Nephron progenitor cell (in vitro differentiated cells): ENCODE data around the gene LRP1B.

Source experiments
- DNase-seq: peaks from one replicate; pipeline ENCODE4 v3.0.0; 2021
- H3K27ac Mint-ChIP-seq: 2 replicates; pipeline ENCODE4 v1.8.0; 2021; ENCODE audit warnings: mild to moderate bottlenecking, moderate library complexity, mixed read lengths
- H3K27me3 Mint-ChIP-seq: 2 replicates; pipeline ENCODE4 v1.8.0; 2021; ENCODE audit warnings: mild to moderate bottlenecking, low read depth, mixed read lengths; ENCODE audit not compliant: poor library complexity
- H3K36me3 Mint-ChIP-seq: 2 replicates; pipeline ENCODE4 v1.8.0; 2021; ENCODE audit warnings: low read depth, mixed read lengths
- H3K4me1 Mint-ChIP-seq: 2 replicates; pipeline ENCODE4 v1.8.0; 2021; ENCODE audit warnings: mixed read lengths
- H3K4me3 Mint-ChIP-seq: 2 replicates; pipeline ENCODE4 v1.8.0; 2021; ENCODE audit warnings: mild to moderate bottlenecking, moderate library complexity, mixed read lengths
- H3K9me3 Mint-ChIP-seq: 2 replicates; pipeline ENCODE4 v1.8.0; 2021; ENCODE audit warnings: mild to moderate bottlenecking, moderate library complexity, mixed read lengths
- CTCF ChIP-seq: fragments of 200-600 bp; sonication (generic); IDR thresholded peaks from 2 replicates; pipeline ENCODE4 v1.5.0; 2021; ENCODE audit warnings: antibody characterized with exemption

The LRP1B gene

GRCh38 chr2:140669911-140670310 lies 1460.9 kb downstream of the LRP1B start:
- TF ChIP-seq CTCF = no peak
- H3K27me3 Mint-ChIP-seq = peaks cover 7% of the 10 kb centered on the region
- H3K27ac Mint-ChIP-seq = no peak overlapping the region
- no peaks in the 10 kb centered on the region for H3K36me3 Mint-ChIP-seq
- DNase-seq = no peak
- H3K4me3 Mint-ChIP-seq = no peak overlapping the region
- H3K4me1 Mint-ChIP-seq = no peaks in the 10 kb centered on the region
- no peaks in the 10 kb centered on the region for H3K9me3 Mint-ChIP-seq

GRCh38 chr2:140667203-140667602 lies 1463.6 kb downstream of the LRP1B start:
- TF ChIP-seq CTCF = no peak
- Mint-ChIP-seq H3K9me3 (no peaks in the 10 kb centered on the region), H3K4me3 (no peak overlapping the region), H3K27ac (no peak overlapping the region), H3K36me3 (no peaks in the 10 kb centered on the region), H3K4me1 (no peaks in the 10 kb centered on the region), H3K27me3 (peaks cover 7% of the 10 kb centered on the region)
- DNase-seq = no peak

- no peaks in the 10 kb centered on the region for H3K9me3 Mint-ChIP-seq
- H3K4me1 Mint-ChIP-seq = no peaks in the 10 kb centered on the region
- no peak overlapping the region for H3K4me3 Mint-ChIP-seq
These were observed 1468.3 kb downstream of the LRP1B start for GRCh38 chr2:140662504-140662903.

GRCh38 chr2:140658760-140659692 lies 1471.8 kb downstream of the LRP1B start:
- Mint-ChIP-seq H3K27me3 (no peaks in the 10 kb centered on the region), H3K4me3 (no peak overlapping the region), H3K27ac (no peak overlapping the region), H3K4me1 (no peaks in the 10 kb centered on the region), H3K36me3 (no peaks in the 10 kb centered on the region), H3K9me3 (no peaks in the 10 kb centered on the region)
- DNase-seq = no peak
- no peak for TF ChIP-seq CTCF

More at GRCh38 chr2:140662504-140662903, 1468.3 kb downstream of the LRP1B start:
- H3K36me3 Mint-ChIP-seq = no peaks in the 10 kb centered on the region
- DNase-seq = no peak
- H3K27ac Mint-ChIP-seq = no peak overlapping the region
- no peaks in the 10 kb centered on the region for H3K27me3 Mint-ChIP-seq
- no peak for TF ChIP-seq CTCF

- no peak for TF ChIP-seq CTCF
- H3K4me1 Mint-ChIP-seq = no peaks in the 10 kb centered on the region
- H3K4me3 Mint-ChIP-seq = no peak overlapping the region
- DNase-seq = no peak
- H3K27me3 Mint-ChIP-seq = no peaks in the 10 kb centered on the region
- H3K27ac Mint-ChIP-seq = no peak overlapping the region
- no peaks in the 10 kb centered on the region for H3K36me3 Mint-ChIP-seq
- H3K9me3 Mint-ChIP-seq = no peaks in the 10 kb centered on the region
These were observed 1473.2 kb downstream of the LRP1B start for GRCh38 chr2:140657657-140658056.

- Mint-ChIP-seq H3K9me3 (no peaks in the 10 kb centered on the region), H3K36me3 (no peaks in the 10 kb centered on the region), H3K4me3 (no peak overlapping the region), H3K4me1 (no peaks in the 10 kb centered on the region), H3K27me3 (no peaks in the 10 kb centered on the region), H3K27ac (no peak overlapping the region)
- DNase-seq = no peak
- no peak for TF ChIP-seq CTCF
These were observed 1476.3 kb downstream of the LRP1B start for GRCh38 chr2:140654565-140654964.
